Endothelial cell (in vitro differentiated cells): ENCODE results near the gene RNASEH1. TPM values are rescaled to one million over a fixed set of nuclear protein-coding genes. Genes with fewer than 3 reads are reported as not detected.
"Not testable (repeated sequence)": the region's sequence is repeated elsewhere in the genome, so short reads cannot be mapped to it uniquely, and the experiment has no call there.

Experiments
- DNase-seq: peaks from one replicate; pipeline ENCODE4 v3.0.0; 2021; ENCODE audit warnings: low spot score
- H3K27ac Mint-ChIP-seq: one replicate; pipeline ENCODE4 v1.8.0; 2021; ENCODE audit warnings: mixed read lengths, inconsistent platforms; ENCODE audit not compliant: unreplicated experiment
- H3K27me3 Mint-ChIP-seq: one replicate; pipeline ENCODE4 v1.8.0; 2021; ENCODE audit warnings: mild to moderate bottlenecking, moderate library complexity, mixed read lengths, inconsistent platforms; ENCODE audit not compliant: unreplicated experiment
- H3K36me3 Mint-ChIP-seq: one replicate; pipeline ENCODE4 v1.8.0; 2021; ENCODE audit warnings: mild to moderate bottlenecking, low read depth, mixed read lengths, inconsistent platforms; ENCODE audit not compliant: unreplicated experiment
- H3K4me1 Mint-ChIP-seq: one replicate; pipeline ENCODE4 v1.8.0; 2021; ENCODE audit warnings: mild to moderate bottlenecking, mixed read lengths, inconsistent platforms; ENCODE audit not compliant: unreplicated experiment
- H3K4me3 Mint-ChIP-seq: one replicate; pipeline ENCODE4 v1.8.0; 2021; ENCODE audit warnings: mild to moderate bottlenecking, mixed read lengths, inconsistent platforms; ENCODE audit not compliant: unreplicated experiment
- H3K9me3 Mint-ChIP-seq: one replicate; pipeline ENCODE4 v1.8.0; 2021; ENCODE audit warnings: mixed read lengths, inconsistent platforms; ENCODE audit not compliant: unreplicated experiment
- CTCF ChIP-seq: fragments of 200-600 bp; sonication (generic); IDR thresholded peaks from one replicate; pipeline ENCODE4 v1.5.0; 2021; ENCODE audit warnings: antibody characterized with exemption; ENCODE audit not compliant: unreplicated experiment
- total RNA-seq: library from RNA; stranded (reverse); fragmentation: NEBNext Ultra II Directional; extraction: Animal tissue kit (Norgen Biotek cat#: 25700); gene quantifications from one replicate; pipeline ENCODE4 v1.2.1, GENCODE V29; 2021; ENCODE audit not compliant: unreplicated experiment

RNASEH1 gene
- total RNA-seq, 1 donor from 2014 or later: 24.4 TPM

- H3K27ac Mint-ChIP-seq: no peak overlapping the region
- no peak for TF ChIP-seq CTCF
- H3K4me3 Mint-ChIP-seq: no peak overlapping the region
- no peak for DNase-seq
- H3K36me3 Mint-ChIP-seq: peaks cover 26% of the 10 kb centered on the region
- no peaks in the 10 kb centered on the region for H3K4me1 Mint-ChIP-seq
- no peaks in the 10 kb centered on the region for H3K27me3 Mint-ChIP-seq
- no peaks in the 10 kb centered on the region for H3K9me3 Mint-ChIP-seq
Measured at GRCh38 chr2:3584608-3585260, 26.6 kb upstream of the RNASEH1 start.

GRCh38 chr2:3584076-3584475, 25.9 kb upstream of the RNASEH1 start:
- no peaks in the 10 kb centered on the region for H3K27me3 Mint-ChIP-seq
- no peak overlapping the region for H3K4me3 Mint-ChIP-seq
- no peak overlapping the region for H3K27ac Mint-ChIP-seq
- H3K36me3 Mint-ChIP-seq: peaks cover 25% of the 10 kb centered on the region
- H3K4me1 Mint-ChIP-seq: no peaks in the 10 kb centered on the region
- no peak for TF ChIP-seq CTCF
- no peak for DNase-seq
- no peaks in the 10 kb centered on the region for H3K9me3 Mint-ChIP-seq

GRCh38 chr2:3581367-3582262, 23.5 kb upstream of the RNASEH1 start:
- no peaks in the 10 kb centered on the region for H3K9me3 Mint-ChIP-seq
- no peak for DNase-seq
- TF ChIP-seq CTCF: no peak
- H3K36me3 Mint-ChIP-seq: peaks cover 32% of the 10 kb centered on the region
- no peak overlapping the region for H3K4me3 Mint-ChIP-seq
- no peak overlapping the region for H3K27ac Mint-ChIP-seq
- H3K4me1 Mint-ChIP-seq: peaks cover 13% of the 10 kb centered on the region
- no peaks in the 10 kb centered on the region for H3K27me3 Mint-ChIP-seq

GRCh38 chr2:3580449-3580848, 22.3 kb upstream of the RNASEH1 start:
- DNase-seq: no peak
- Mint-ChIP-seq H3K36me3 (peaks cover 36% of the 10 kb centered on the region), H3K27me3 (peaks cover 5% of the 10 kb centered on the region), H3K9me3 (no peaks in the 10 kb centered on the region), H3K4me1 (peaks cover 23% of the 10 kb centered on the region), H3K4me3 (no peak overlapping the region), H3K27ac (no peak overlapping the region)
- TF ChIP-seq CTCF: no peak

- Mint-ChIP-seq H3K27ac (peak overlapping the region; percentile 10), H3K27me3 (peaks cover 5% of the 10 kb centered on the region), H3K4me3 (no peak overlapping the region), H3K4me1 (peaks cover 23% of the 10 kb centered on the region), H3K9me3 (no peaks in the 10 kb centered on the region), H3K36me3 (peaks cover 36% of the 10 kb centered on the region)
- no peak for DNase-seq
- TF ChIP-seq CTCF: no peak
Measured at GRCh38 chr2:3578987-3579386, 20.9 kb upstream of the RNASEH1 start.

GRCh38 chr2:3576263-3576630, 18.1 kb upstream of the RNASEH1 start:
- H3K4me1 Mint-ChIP-seq: peaks cover 23% of the 10 kb centered on the region
- H3K9me3 Mint-ChIP-seq: not testable (repeated sequence)
- peak overlapping the region; percentile 98 for H3K4me3 Mint-ChIP-seq

More at GRCh38 chr2:3576263-3576630, 18.1 kb upstream of the RNASEH1 start:
- H3K27me3 Mint-ChIP-seq, DNase-seq: not testable (repeated sequence)
- Mint-ChIP-seq H3K27ac (peak overlapping the region; percentile 88), H3K36me3 (peaks cover 32% of the 10 kb centered on the region)
